Liver (tissue), 9 donors: ENCODE results near the gene TAS2R7. TPM values are rescaled to one million over a fixed set of nuclear protein-coding genes. Genes with fewer than 3 reads are reported as not detected.

Source experiments
- DNase-seq: peaks from one replicate; pipeline ENCODE4 v3.0.0-alpha.2; 2017; ENCODE audit warnings: low spot score
- H3K27ac ChIP-seq, 2 donors: one replicate each; pipeline ENCODE4 v1.7.0; 2013; ENCODE audit warnings: inconsistent platforms in 2 of 2, low read length in 2 of 2, control low read depth in 1 of 2, low read depth in 1 of 2, mild to moderate bottlenecking in 1 of 2
- H3K27me3 ChIP-seq, 4 donors: one replicate each; pipeline versions ENCODE4 v1.6.1 to v1.7.0; 2013; ENCODE audit warnings: low read length in 3 of 4, inconsistent platforms in 1 of 4, mild to moderate bottlenecking in 1 of 4, moderate library complexity in 1 of 4; ENCODE audit not compliant: control insufficient read depth in 4 of 4, insufficient read depth in 4 of 4
- H3K36me3 ChIP-seq, 4 donors: one replicate each; pipeline versions ENCODE4 v1.6.1 to v1.7.0; 2013; ENCODE audit warnings: low read length in 3 of 4, mild to moderate bottlenecking in 3 of 4, low read depth in 1 of 4, moderate library complexity in 1 of 4; ENCODE audit not compliant: control insufficient read depth in 4 of 4, insufficient read depth in 3 of 4
- H3K4me1 ChIP-seq, 4 donors: one replicate each; pipeline versions ENCODE4 v1.6.1 to v1.7.0; 2013; ENCODE audit warnings: low read length in 3 of 4, mild to moderate bottlenecking in 3 of 4, moderate library complexity in 1 of 4; ENCODE audit not compliant: control insufficient read depth in 4 of 4, insufficient read depth in 4 of 4
- H3K4me3 ChIP-seq, 3 donors: one replicate each; pipeline versions ENCODE4 v1.6.1 to v1.7.0; 2013; ENCODE audit warnings: low read length in 3 of 3, control low read depth in 1 of 3, low read depth in 1 of 3, mild to moderate bottlenecking in 1 of 3
- H3K9ac ChIP-seq, 2 donors: one replicate each; pipeline ENCODE4 v1.7.0; 2013; ENCODE audit warnings: low read length in 2 of 2, mild to moderate bottlenecking in 2 of 2, moderate library complexity in 2 of 2, control low read depth in 1 of 2, low read depth in 1 of 2
- H3K9me3 ChIP-seq, 4 donors: one replicate each; pipeline versions ENCODE4 v1.6.1 to v1.7.0; 2013; ENCODE audit warnings: low read length in 3 of 4; ENCODE audit not compliant: control insufficient read depth in 4 of 4
- EGR1 ChIP-seq, 2 donors: IDR thresholded peaks; 2 replicates each; pipeline ENCODE4 v1.6.1; 2016 to 2018; ENCODE audit warnings: antibody characterized with exemption in 2 of 2, low read depth in 2 of 2
- GABPA ChIP-seq, 2 donors: IDR thresholded peaks in 1 of 2; conservative IDR thresholded peaks in 1 of 2; 2 replicates each; pipeline ENCODE4 v1.6.1; 2016; ENCODE audit warnings: antibody characterized with exemption in 2 of 2, mild to moderate bottlenecking in 1 of 2, moderate library complexity in 1 of 2
- HNF4A ChIP-seq, 2 donors: conservative IDR thresholded peaks; 2 replicates each; pipeline ENCODE4 v1.6.1; 2016; ENCODE audit warnings: antibody characterized with exemption in 2 of 2, mild to moderate bottlenecking in 2 of 2
- RAD21 ChIP-seq, 2 donors: IDR thresholded peaks; 2 replicates each; pipeline ENCODE4 v1.6.1; 2016; ENCODE audit warnings: antibody characterized with exemption in 2 of 2, mild to moderate bottlenecking in 2 of 2
- RXRA ChIP-seq, 2 donors: IDR thresholded peaks; 2 replicates each; pipeline ENCODE4 v1.6.1; 2017 to 2018; ENCODE audit warnings: antibody characterized with exemption in 2 of 2, mild to moderate bottlenecking in 1 of 2
- SP1 ChIP-seq: IDR thresholded peaks from 2 replicates; pipeline ENCODE4 v1.6.1; 2018; ENCODE audit warnings: antibody characterized with exemption, mild to moderate bottlenecking
- TAF1 ChIP-seq: conservative IDR thresholded peaks from 2 replicates; pipeline ENCODE4 v1.6.1; 2016; ENCODE audit warnings: antibody characterized with exemption, mild to moderate bottlenecking
- YY1 ChIP-seq: IDR thresholded peaks from 2 replicates; pipeline ENCODE4 v1.6.1; 2016; ENCODE audit warnings: antibody characterized with exemption, mild to moderate bottlenecking
- WGBS: extraction: QIAGEN DNeasy Blood & Tissue Kit; methylation state at CpG from one replicate; pipeline ENCODE4 v1.1.7; 2013; 5-methylcytosine and 5-hydroxymethylcytosine counted together
- polyA plus RNA-seq, 2 donors: library from polyadenylated mRNA; stranded (reverse) in 1 of 2; unstranded in 1 of 2; fragments of 200-250 nt in 1 of 2; fragments of >200 nt in 1 of 2; fragmentation: Nextera tagmentation in 1 of 2; extraction: Ambion mirVana in 1 of 2; gene quantifications; one replicate each; pipeline versions ENCODE4 v1.2.1 to v1.2.3, GENCODE V29; 2013 to 2015
- total RNA-seq, 2 donors: library from RNA; depleted of rRNA; stranded (reverse); fragments of >200 nt; gene quantifications; one replicate each; pipeline ENCODE4 v1.2.3, GENCODE V29; 2014
- TF ChIP-seq, protein P1 (sequence below): IDR thresholded peaks from 2 replicates; pipeline ENCODE4 v1.6.1; 2016; ENCODE audit warnings: antibody characterized with exemption
- TF ChIP-seq, protein P2 (sequence below): IDR thresholded peaks from 2 replicates; pipeline ENCODE4 v1.6.1; 2016; ENCODE audit warnings: antibody characterized with exemption
- TF ChIP-seq, protein P3 (sequence below): IDR thresholded peaks from 2 replicates; pipeline ENCODE4 v1.6.1; 2016; ENCODE audit warnings: antibody characterized with exemption, mild to moderate bottlenecking
- TF ChIP-seq, protein P4 (sequence below): fragments of 150-350 bp; IDR thresholded peaks from 2 replicates; pipeline ENCODE4 v1.5.1; 2017; ENCODE audit warnings: improper control_type of control experiment, low read depth, low read length; ENCODE audit not compliant: missing input control
- TF ChIP-seq, protein P5 (sequence below): IDR thresholded peaks from 2 replicates; pipeline ENCODE4 v1.6.1; 2016; ENCODE audit warnings: antibody characterized with exemption
- donor health status: healthy.
- donor health status: healthy.
- donor health status: healthy.
- donor health status: healthy.
- donor health status: healthy.

TAS2R7 gene
- total and polyA plus RNA-seq, 4 donors = 0.42 TPM; not detected in 3

DNA sequence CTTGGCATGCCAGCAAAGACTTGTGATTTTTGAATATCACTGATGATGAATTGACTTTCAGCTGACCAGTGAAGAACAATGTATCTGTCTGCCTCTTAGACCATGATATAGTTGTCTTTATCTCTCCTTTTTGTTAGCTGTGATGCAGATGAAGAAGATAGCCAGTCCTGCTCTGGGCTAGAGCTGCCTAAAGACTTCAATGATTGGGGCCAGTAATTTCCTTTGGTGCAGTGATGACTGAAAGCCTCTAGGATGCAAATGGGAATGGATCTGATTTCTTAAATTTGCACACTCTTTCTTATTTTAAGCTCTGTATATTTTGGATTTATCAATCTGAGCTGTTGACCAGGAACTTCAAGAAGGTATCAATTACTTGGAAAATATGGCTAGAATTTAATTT lies 7.6 kb upstream of the TAS2R7 start, which contains the start of gene TAS2R9:
Gene TAS2R9 (minus strand): TSS at position 101 of the 400 bp plus-strand sequence. CDS start 93 bp downstream, at position 8.
- no peak within 1 kb of the TSS for H3K27ac ChIP-seq
- no peaks in the 10 kb centered on the region for H3K9me3 ChIP-seq
- TF ChIP-seq HNF4A (conservative IDR thresholded peaks at IDR 0.05) (no peak), RAD21 (IDR thresholded peaks at IDR 0.05) (no peak), YY1 (no peak), TAF1 (no peak)
- TF ChIP-seq, protein P1, sequence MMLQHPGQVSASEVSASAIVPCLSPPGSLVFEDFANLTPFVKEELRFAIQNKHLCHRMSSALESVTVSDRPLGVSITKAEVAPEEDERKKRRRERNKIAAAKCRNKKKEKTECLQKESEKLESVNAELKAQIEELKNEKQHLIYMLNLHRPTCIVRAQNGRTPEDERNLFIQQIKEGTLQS = no peak
- TF ChIP-seq, protein P2, sequence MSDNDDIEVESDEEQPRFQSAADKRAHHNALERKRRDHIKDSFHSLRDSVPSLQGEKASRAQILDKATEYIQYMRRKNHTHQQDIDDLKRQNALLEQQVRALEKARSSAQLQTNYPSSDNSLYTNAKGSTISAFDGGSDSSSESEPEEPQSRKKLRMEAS = no peak
- TF ChIP-seq, protein P3, sequence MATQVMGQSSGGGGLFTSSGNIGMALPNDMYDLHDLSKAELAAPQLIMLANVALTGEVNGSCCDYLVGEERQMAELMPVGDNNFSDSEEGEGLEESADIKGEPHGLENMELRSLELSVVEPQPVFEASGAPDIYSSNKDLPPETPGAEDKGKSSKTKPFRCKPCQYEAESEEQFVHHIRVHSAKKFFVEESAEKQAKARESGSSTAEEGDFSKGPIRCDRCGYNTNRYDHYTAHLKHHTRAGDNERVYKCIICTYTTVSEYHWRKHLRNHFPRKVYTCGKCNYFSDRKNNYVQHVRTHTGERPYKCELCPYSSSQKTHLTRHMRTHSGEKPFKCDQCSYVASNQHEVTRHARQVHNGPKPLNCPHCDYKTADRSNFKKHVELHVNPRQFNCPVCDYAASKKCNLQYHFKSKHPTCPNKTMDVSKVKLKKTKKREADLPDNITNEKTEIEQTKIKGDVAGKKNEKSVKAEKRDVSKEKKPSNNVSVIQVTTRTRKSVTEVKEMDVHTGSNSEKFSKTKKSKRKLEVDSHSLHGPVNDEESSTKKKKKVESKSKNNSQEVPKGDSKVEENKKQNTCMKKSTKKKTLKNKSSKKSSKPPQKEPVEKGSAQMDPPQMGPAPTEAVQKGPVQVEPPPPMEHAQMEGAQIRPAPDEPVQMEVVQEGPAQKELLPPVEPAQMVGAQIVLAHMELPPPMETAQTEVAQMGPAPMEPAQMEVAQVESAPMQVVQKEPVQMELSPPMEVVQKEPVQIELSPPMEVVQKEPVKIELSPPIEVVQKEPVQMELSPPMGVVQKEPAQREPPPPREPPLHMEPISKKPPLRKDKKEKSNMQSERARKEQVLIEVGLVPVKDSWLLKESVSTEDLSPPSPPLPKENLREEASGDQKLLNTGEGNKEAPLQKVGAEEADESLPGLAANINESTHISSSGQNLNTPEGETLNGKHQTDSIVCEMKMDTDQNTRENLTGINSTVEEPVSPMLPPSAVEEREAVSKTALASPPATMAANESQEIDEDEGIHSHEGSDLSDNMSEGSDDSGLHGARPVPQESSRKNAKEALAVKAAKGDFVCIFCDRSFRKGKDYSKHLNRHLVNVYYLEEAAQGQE = no peak
- no peaks in the 10 kb centered on the region for H3K4me1 ChIP-seq
- H3K9ac ChIP-seq = no peak within 1 kb of the TSS
- no peak within 1 kb of the TSS for H3K4me3 ChIP-seq
- no peaks in the 10 kb centered on the region for H3K36me3 ChIP-seq
- no peaks in the 10 kb centered on the region for H3K27me3 ChIP-seq
- no peak for DNase-seq

DNA sequence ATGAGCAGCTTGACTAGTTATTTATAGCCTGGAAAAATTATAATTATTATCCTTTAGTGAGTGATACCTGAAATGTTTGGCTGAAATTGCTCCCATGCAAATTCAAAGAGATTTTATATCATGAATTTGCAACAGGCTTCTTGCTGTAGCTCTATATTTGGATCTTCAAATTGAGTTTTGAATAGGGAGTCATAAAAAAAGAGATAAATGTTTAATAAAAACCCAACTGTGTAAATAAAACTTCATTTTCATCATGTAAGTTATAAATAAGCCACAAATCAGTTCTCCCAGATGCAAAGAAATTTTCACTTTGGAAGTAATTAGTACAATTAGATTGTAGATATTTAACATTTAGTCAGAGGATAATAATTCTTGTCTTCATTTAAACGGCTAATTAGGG lies 4.8 kb upstream of the TAS2R7 start, which contains the start of gene TAS2R8:
Gene TAS2R8 (minus strand): TSS at position 101 of the 400 bp plus-strand sequence. CDS start 306 bp downstream, outside the sequence.
- Histone ChIP-seq H3K36me3 (no peaks in the 10 kb centered on the region), H3K9me3 (no peaks in the 10 kb centered on the region), H3K4me1 (no peaks in the 10 kb centered on the region), H3K9ac (no peak within 1 kb of the TSS), H3K27me3 (no peaks in the 10 kb centered on the region), H3K27ac (no peak within 1 kb of the TSS), H3K4me3 (no peak within 1 kb of the TSS)
- no peak for TF ChIP-seq TAF1
- no peak for TF ChIP-seq RXRA (IDR thresholded peaks at IDR 0.05)
- TF ChIP-seq, protein P4, sequence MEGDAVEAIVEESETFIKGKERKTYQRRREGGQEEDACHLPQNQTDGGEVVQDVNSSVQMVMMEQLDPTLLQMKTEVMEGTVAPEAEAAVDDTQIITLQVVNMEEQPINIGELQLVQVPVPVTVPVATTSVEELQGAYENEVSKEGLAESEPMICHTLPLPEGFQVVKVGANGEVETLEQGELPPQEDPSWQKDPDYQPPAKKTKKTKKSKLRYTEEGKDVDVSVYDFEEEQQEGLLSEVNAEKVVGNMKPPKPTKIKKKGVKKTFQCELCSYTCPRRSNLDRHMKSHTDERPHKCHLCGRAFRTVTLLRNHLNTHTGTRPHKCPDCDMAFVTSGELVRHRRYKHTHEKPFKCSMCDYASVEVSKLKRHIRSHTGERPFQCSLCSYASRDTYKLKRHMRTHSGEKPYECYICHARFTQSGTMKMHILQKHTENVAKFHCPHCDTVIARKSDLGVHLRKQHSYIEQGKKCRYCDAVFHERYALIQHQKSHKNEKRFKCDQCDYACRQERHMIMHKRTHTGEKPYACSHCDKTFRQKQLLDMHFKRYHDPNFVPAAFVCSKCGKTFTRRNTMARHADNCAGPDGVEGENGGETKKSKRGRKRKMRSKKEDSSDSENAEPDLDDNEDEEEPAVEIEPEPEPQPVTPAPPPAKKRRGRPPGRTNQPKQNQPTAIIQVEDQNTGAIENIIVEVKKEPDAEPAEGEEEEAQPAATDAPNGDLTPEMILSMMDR = no peak
- TF ChIP-seq, protein P5, sequence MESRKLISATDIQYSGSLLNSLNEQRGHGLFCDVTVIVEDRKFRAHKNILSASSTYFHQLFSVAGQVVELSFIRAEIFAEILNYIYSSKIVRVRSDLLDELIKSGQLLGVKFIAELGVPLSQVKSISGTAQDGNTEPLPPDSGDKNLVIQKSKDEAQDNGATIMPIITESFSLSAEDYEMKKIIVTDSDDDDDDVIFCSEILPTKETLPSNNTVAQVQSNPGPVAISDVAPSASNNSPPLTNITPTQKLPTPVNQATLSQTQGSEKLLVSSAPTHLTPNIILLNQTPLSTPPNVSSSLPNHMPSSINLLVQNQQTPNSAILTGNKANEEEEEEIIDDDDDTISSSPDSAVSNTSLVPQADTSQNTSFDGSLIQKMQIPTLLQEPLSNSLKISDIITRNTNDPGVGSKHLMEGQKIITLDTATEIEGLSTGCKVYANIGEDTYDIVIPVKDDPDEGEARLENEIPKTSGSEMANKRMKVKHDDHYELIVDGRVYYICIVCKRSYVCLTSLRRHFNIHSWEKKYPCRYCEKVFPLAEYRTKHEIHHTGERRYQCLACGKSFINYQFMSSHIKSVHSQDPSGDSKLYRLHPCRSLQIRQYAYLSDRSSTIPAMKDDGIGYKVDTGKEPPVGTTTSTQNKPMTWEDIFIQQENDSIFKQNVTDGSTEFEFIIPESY = no peak
- TF ChIP-seq, protein P2 = no peak
- TF ChIP-seq GABPA (IDR thresholded peaks at IDR 0.05 in 1 of 2, conservative IDR thresholded peaks at IDR 0.05 in 1 of 2) = no peak
- no peak for TF ChIP-seq YY1
- no peak for TF ChIP-seq SP1
- no peak for TF ChIP-seq EGR1 (IDR thresholded peaks at IDR 0.05; ENCODE audit: low read depth in 2 of 2)
- no peak for TF ChIP-seq HNF4A (conservative IDR thresholded peaks at IDR 0.05)
- WGBS = 66% methylated on average over 1 of the region's 1 CpG
- no peak for DNase-seq
